Common myeloid progenitor, CD34-positive (primary cell): ENCODE data around the gene RFT1.

Experiments
- CTCF ChIA-PET: fragments of 350-600 bp; sonication (Branson Sonifier 250); formaldehyde crosslinking; loops from one replicate; lab custom pipeline; 2021; ENCODE audit warnings: antibody characterized with exemption; lab: Charles Lee
- POLR2A ChIA-PET: fragments of 350-600 bp; sonication (Branson Sonifier 250); formaldehyde crosslinking; loops from one replicate; lab custom pipeline; 2021; ENCODE audit warnings: antibody characterized with exemption; lab: Charles Lee
- DNase-seq, 3 donors: peaks; one replicate each; pipeline versions ENCODE4 v3.0.0 to v3.0.0-alpha.2; 2013
- H3K27ac ChIP-seq, 2 experiments: 1 replicate in 1 of 2; 2 replicates in 1 of 2; pipeline ENCODE4 v1.7.0; 2013; ENCODE audit warnings: inconsistent platforms in 2 of 2, low read length in 2 of 2, mild to moderate bottlenecking in 2 of 2, low read depth in 1 of 2, moderate library complexity in 1 of 2; ENCODE audit not compliant: severe bottlenecking in 2 of 2, insufficient read depth in 1 of 2, poor library complexity in 1 of 2
- H3K27me3 ChIP-seq, 5 experiments: replicated peaks in 2 of 5; 1 replicate in 3 of 5; 2 replicates in 2 of 5; pipeline versions ENCODE4 v1.6.1 to v1.7.0; 2013; ENCODE audit warnings: low read length in 4 of 5, mild to moderate bottlenecking in 2 of 5, moderate library complexity in 2 of 5, inconsistent platforms in 1 of 5; ENCODE audit not compliant: insufficient read depth in 5 of 5, control insufficient read depth in 4 of 5
- H3K36me3 ChIP-seq, 4 experiments: 1 replicate in 2 of 4; 2 replicates in 2 of 4; pipeline versions ENCODE4 v1.6.1 to v1.7.0; 2013; ENCODE audit warnings: low read length in 3 of 4, control low read depth in 1 of 4, mild to moderate bottlenecking in 1 of 4; ENCODE audit not compliant: control insufficient read depth in 4 of 4, insufficient read depth in 4 of 4
- H3K4me1 ChIP-seq, 4 experiments: 1 replicate in 3 of 4; 2 replicates in 1 of 4; pipeline versions ENCODE4 v1.6.1 to v1.7.1; 2013; ENCODE audit warnings: low read length in 3 of 4, mild to moderate bottlenecking in 3 of 4, control low read depth in 1 of 4, inconsistent platforms in 1 of 4, moderate library complexity in 1 of 4; ENCODE audit not compliant: control insufficient read depth in 4 of 4, insufficient read depth in 4 of 4; ENCODE audit errors: control extremely low read depth in 1 of 4
- H3K4me3 ChIP-seq, 7 experiments: 1 replicate in 4 of 7; 2 replicates in 3 of 7; pipeline versions ENCODE4 v1.5.1 to v1.7.0; 2013; ENCODE audit warnings: mild to moderate bottlenecking in 7 of 7, low read length in 6 of 7, moderate library complexity in 6 of 7, inconsistent platforms in 2 of 7, low read depth in 2 of 7, control low read depth in 1 of 7; ENCODE audit not compliant: insufficient read depth in 4 of 7, control insufficient read depth in 1 of 7; ENCODE audit errors: extremely low read depth in 1 of 7
- H3K9me3 ChIP-seq, 5 experiments: 1 replicate in 4 of 5; 2 replicates in 1 of 5; pipeline versions ENCODE4 v1.6.1 to v1.7.1; 2013; ENCODE audit warnings: low read length in 4 of 5, mild to moderate bottlenecking in 2 of 5, inconsistent platforms in 1 of 5, low read depth in 1 of 5, moderate library complexity in 1 of 5; ENCODE audit not compliant: control insufficient read depth in 4 of 5, insufficient read depth in 2 of 5; ENCODE audit errors: control extremely low read depth in 1 of 5
- WGBS: methylation state at CpG from one replicate; pipeline ENCODE4 v1.1.5; 2013; ENCODE audit not compliant: insufficient coverage; 5-methylcytosine and 5-hydroxymethylcytosine counted together

The RFT1 gene

GRCh38 chr3:53137835-53138446, 7.7 kb upstream of the RFT1 start:
- Histone ChIP-seq H3K27me3 (no peaks in the 10 kb centered on the region), H3K27ac (no peak overlapping the region), H3K4me3 (no peak overlapping the region), H3K4me1 (peaks cover 2 to 43% (median 7%) of the 10 kb centered on the region in 4 experiments), H3K9me3 (no peaks in the 10 kb centered on the region), H3K36me3 (no peaks in the 10 kb centered on the region)
- ChIA-PET POLR2A (no interaction called here), CTCF (interaction anchor here (1.1 to 10.0 kb wide), 4 partner anchors 7 to 61 kb away, joined by 4 to 125 read pairs (median 42); no protein-coding TSS in a partner anchor)
- 91% methylated on average over 2 of the region's 4 CpGs for WGBS
- DNase-seq: peak in 2 of 3 donors; percentile 57 to 58

- ChIA-PET CTCF (interaction anchor here (1.1 to 10.0 kb wide), 5 partner anchors 7 to 62 kb away, joined by 4 to 125 read pairs (median 14); no protein-coding TSS in a partner anchor), POLR2A (no interaction called here)
- peak in 2 of 3 donors; percentile 28 to 48 for DNase-seq
- 62% methylated on average over 2 of the region's 2 CpGs for WGBS
- no peaks in the 10 kb centered on the region for H3K27me3 ChIP-seq
- H3K36me3 ChIP-seq: no peaks in the 10 kb centered on the region
- H3K27ac ChIP-seq: no peak overlapping the region
- H3K4me1 ChIP-seq: peaks cover 0 to 38% (median 6%) of the 10 kb centered on the region in 4 experiments
- no peak overlapping the region for H3K4me3 ChIP-seq
- no peaks in the 10 kb centered on the region for H3K9me3 ChIP-seq
Observed at GRCh38 chr3:53137221-53137620, 7.0 kb upstream of the RFT1 start.

- POLR2A ChIA-PET: interaction anchor here (1.0 kb wide), 1 partner anchor 62 kb away, joined by 3 read pairs; no protein-coding TSS in a partner anchor
Observed at GRCh38 chr3:53134631-53135232, 4.5 kb upstream of the RFT1 start.

GRCh38 chr3:53132347-53132746, 2.1 kb upstream of the RFT1 start:
- Histone ChIP-seq H3K27me3 (no peaks in the 10 kb centered on the region), H3K9me3 (no peaks in the 10 kb centered on the region), H3K27ac (no peak overlapping the region), H3K4me3 (no peak overlapping the region), H3K36me3 (no peaks in the 10 kb centered on the region), H3K4me1 (peaks cover 15 to 34% (median 25%) of the 10 kb centered on the region in 4 experiments)
- no peak for DNase-seq
- POLR2A ChIA-PET: interaction anchor here (0.8 kb wide), 1 partner anchor 64 kb away, joined by 4 read pairs; no protein-coding TSS in a partner anchor
- CTCF ChIA-PET: interaction anchor here (0.7 to 12.9 kb wide), 12 partner anchors 12 to 102 kb away, joined by 3 to 125 read pairs (median 4); partner anchors contain the start of gene PRKCD
- WGBS: 90% methylated on average over 5 of the region's 5 CpGs

More at GRCh38 chr3:53134631-53135232, 4.5 kb upstream of the RFT1 start:
- H3K4me1 ChIP-seq: peaks cover 8 to 32% (median 15%) of the 10 kb centered on the region in 4 experiments
- DNase-seq: peak; percentile 73 to 81 (median 76)
- H3K9me3 ChIP-seq: no peaks in the 10 kb centered on the region
- no peak overlapping the region for H3K4me3 ChIP-seq
- no peak overlapping the region for H3K27ac ChIP-seq
- H3K36me3 ChIP-seq: no peaks in the 10 kb centered on the region
- 46% methylated on average over 6 of the region's 6 CpGs for WGBS
- no peaks in the 10 kb centered on the region for H3K27me3 ChIP-seq
- CTCF ChIA-PET: interaction anchor here (0.6 to 12.9 kb wide), 19 partner anchors 10 to 208 kb away, joined by 3 to 125 read pairs (median 6); partner anchors contain the start of gene PRKCD

GRCh38 chr3:53131096-53131495, 861 bp upstream of the RFT1 start:
- no peaks in the 10 kb centered on the region for H3K27me3 ChIP-seq
- no peak for DNase-seq
- H3K9me3 ChIP-seq: no peaks in the 10 kb centered on the region
- H3K36me3 ChIP-seq: peaks cover 0 to 8% (median 3%) of the 10 kb centered on the region in 4 experiments
- H3K4me3 ChIP-seq: peak overlapping the region in 6 of 7 experiments; percentile 43 to 97 (median 86)
- peak overlapping the region; percentile 94 to 97 for H3K27ac ChIP-seq
- peaks cover 15 to 31% (median 25%) of the 10 kb centered on the region in 4 experiments for H3K4me1 ChIP-seq
- whole genome bisulfite sequencing: 93% methylated on average over 4 of the region's 4 CpGs
- ChIA-PET POLR2A (no interaction called here), CTCF (interaction anchor here (1.0 to 12.9 kb wide), 8 partner anchors 14 to 68 kb away, joined by 3 to 125 read pairs (median 24); no protein-coding TSS in a partner anchor)

- H3K27me3 ChIP-seq: no peaks in the 10 kb centered on the region
- 94% methylated on average over 2 of the region's 3 CpGs for WGBS
- peak overlapping the region; percentile 94 to 97 for H3K27ac ChIP-seq
- peak overlapping the region in 6 of 7 experiments; percentile 82 to 97 (median 90) for H3K4me3 ChIP-seq
- H3K4me1 ChIP-seq: peaks cover 15 to 31% (median 25%) of the 10 kb centered on the region in 4 experiments
- no peaks in the 10 kb centered on the region for H3K9me3 ChIP-seq
- ChIA-PET CTCF (interaction anchor here (1.0 to 12.9 kb wide), 6 partner anchors 12 to 90 kb away, joined by 3 to 125 read pairs (median 8); no protein-coding TSS in a partner anchor), POLR2A (no interaction called here)
- H3K36me3 ChIP-seq: peaks cover 6 to 26% (median 14%) of the 10 kb centered on the region in 4 experiments
- peak in 2 of 3 donors; percentile 48 to 69 for DNase-seq
Observed at GRCh38 chr3:53129344-53129743, 891 bp downstream of the RFT1 start.
